Progenitor cell of endocrine pancreas (in vitro differentiated cells): ENCODE data around the gene URM1. TPM values are rescaled to one million over a fixed set of nuclear protein-coding genes. Genes with fewer than 3 reads are reported as not detected.

Experiments
- DNase-seq: peaks from one replicate; pipeline ENCODE4 v3.0.0; 2021; ENCODE audit warnings: low spot score; ENCODE audit not compliant: unreplicated experiment
- H3K27ac Mint-ChIP-seq: 2 replicates; pipeline ENCODE4 v1.8.0; 2021; ENCODE audit warnings: mild to moderate bottlenecking, moderate library complexity, mixed read lengths
- H3K27me3 Mint-ChIP-seq: 2 replicates; pipeline ENCODE4 v1.8.0; 2021; ENCODE audit warnings: mixed read lengths
- H3K36me3 Mint-ChIP-seq: 2 replicates; pipeline ENCODE4 v1.8.0; 2022; ENCODE audit warnings: mixed read lengths; ENCODE audit not compliant: insufficient read depth
- H3K4me1 Mint-ChIP-seq: 2 replicates; pipeline ENCODE4 v1.8.0; 2021; ENCODE audit warnings: low read depth, mixed read lengths
- H3K4me3 Mint-ChIP-seq: 2 replicates; pipeline ENCODE4 v1.8.0; 2021; ENCODE audit warnings: low read depth, mild to moderate bottlenecking, moderate library complexity, mixed read lengths
- H3K9me3 Mint-ChIP-seq: 2 replicates; pipeline ENCODE4 v1.8.0; 2021; ENCODE audit warnings: low read depth, mixed read lengths
- CTCF ChIP-seq: fragments of 200-600 bp; sonication (generic); IDR thresholded peaks from one replicate; pipeline ENCODE4 v1.5.0; 2021; ENCODE audit warnings: antibody characterized with exemption, mild to moderate bottlenecking; ENCODE audit not compliant: unreplicated experiment
- total RNA-seq: library from RNA; stranded (reverse); gene quantifications from 2 replicates; pipeline ENCODE4 v1.2.1, GENCODE V29; 2021

The URM1 gene
- total RNA-seq, 1 donor from 2014 or later = 54.4 TPM

- Mint-ChIP-seq H3K27ac (no peak overlapping the region), H3K36me3 (no peaks in the 10 kb centered on the region), H3K4me3 (peak overlapping the region; percentile 67), H3K27me3 (no peaks in the 10 kb centered on the region), H3K9me3 (no peaks in the 10 kb centered on the region), H3K4me1 (peaks cover 4% of the 10 kb centered on the region)
- TF ChIP-seq CTCF = peak; percentile 84
- DNase-seq = peak; percentile 58
These were observed 9.1 kb upstream of the URM1 start for GRCh38 chr9:128361986-128362646.

- DNase-seq = no peak
- Mint-ChIP-seq H3K36me3 (no peaks in the 10 kb centered on the region), H3K27me3 (no peaks in the 10 kb centered on the region), H3K9me3 (no peaks in the 10 kb centered on the region), H3K27ac (no peak overlapping the region), H3K4me1 (peaks cover 4% of the 10 kb centered on the region), H3K4me3 (no peak overlapping the region)
- TF ChIP-seq CTCF = no peak
These were observed 8.4 kb upstream of the URM1 start for GRCh38 chr9:128362774-128363173.

DNA sequence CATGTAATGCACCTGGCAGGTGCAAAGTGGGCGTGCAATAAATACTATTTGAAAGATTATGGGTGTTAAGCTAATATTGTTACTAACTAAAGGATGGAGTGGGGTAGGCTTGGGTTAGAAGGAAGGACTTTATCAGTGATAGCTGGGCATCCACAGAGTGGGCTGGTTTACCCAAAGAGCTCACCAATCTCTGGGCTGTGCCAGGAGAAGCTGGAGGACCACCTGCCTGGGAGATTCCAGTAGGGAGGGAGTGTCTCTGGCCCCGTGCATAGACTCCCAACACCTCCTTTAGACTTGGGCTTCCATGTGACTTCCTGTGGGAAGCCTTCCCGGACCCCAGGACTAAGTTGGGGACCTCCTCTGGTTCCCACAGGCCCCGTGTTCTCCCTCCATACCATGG is 5.6 kb upstream of the URM1 start:
- Mint-ChIP-seq H3K27ac (peak overlapping the region; percentile 94), H3K9me3 (no peaks in the 10 kb centered on the region), H3K4me3 (peak overlapping the region; percentile 34), H3K27me3 (no peaks in the 10 kb centered on the region), H3K4me1 (peaks cover 9% of the 10 kb centered on the region), H3K36me3 (no peaks in the 10 kb centered on the region)
- TF ChIP-seq CTCF = no peak
- DNase-seq = no peak

- Mint-ChIP-seq H3K4me1 (peaks cover 24% of the 10 kb centered on the region), H3K27me3 (no peaks in the 10 kb centered on the region), H3K27ac (no peak overlapping the region), H3K9me3 (no peaks in the 10 kb centered on the region), H3K36me3 (no peaks in the 10 kb centered on the region), H3K4me3 (no peak overlapping the region)
- no peak for TF ChIP-seq CTCF
- no peak for DNase-seq
These were observed 2.0 kb upstream of the URM1 start for GRCh38 chr9:128369024-128369706.

DNA sequence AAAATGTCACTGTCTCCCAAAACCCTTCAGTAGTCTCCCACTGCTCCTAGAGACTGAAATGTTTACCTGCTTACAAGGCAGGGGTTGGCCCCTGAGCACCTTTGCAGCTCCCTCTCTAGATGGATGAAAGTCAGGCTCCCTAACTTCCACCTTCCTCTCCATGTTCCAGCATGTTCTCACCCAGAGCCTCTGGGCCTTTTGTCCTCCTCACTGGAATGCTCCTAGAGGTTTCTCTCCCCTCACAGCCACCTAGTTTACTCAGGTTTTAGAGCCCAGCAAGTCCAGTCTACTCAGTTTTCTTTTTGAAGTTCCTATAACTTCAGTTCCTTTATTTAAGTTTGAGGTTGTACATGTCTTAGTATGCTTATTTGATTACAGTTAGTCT is 815 bp upstream of the URM1 start:
- peaks cover 21% of the 10 kb centered on the region for H3K4me1 Mint-ChIP-seq
- no peaks in the 10 kb centered on the region for H3K36me3 Mint-ChIP-seq
- no peaks in the 10 kb centered on the region for H3K27me3 Mint-ChIP-seq
- no peak for DNase-seq
- no peaks in the 10 kb centered on the region for H3K9me3 Mint-ChIP-seq
- TF ChIP-seq CTCF = no peak
- peak overlapping the region; percentile 97 for H3K4me3 Mint-ChIP-seq
- peak overlapping the region; percentile 99 for H3K27ac Mint-ChIP-seq
